Naive thymus-derived CD8-positive, alpha-beta T cell (primary cell): ENCODE results near the gene VEGFB. TPM values are rescaled to one million over a fixed set of nuclear protein-coding genes. Genes with fewer than 3 reads are reported as not detected.

ENCODE experiments used
- ATAC-seq, 2 donors: fragments of 150-1000 bp; cut with Tn5 transposase in 1 of 2; sonication (Bioruptor Pico), chemical (Tn5 transposase) in 1 of 2; 1 replicate in 1 of 2; 2 replicates in 1 of 2; pipeline ENCODE4 v1.10.0; 2021; ENCODE audit warnings: mild to moderate bottlenecking in 2 of 2, moderate library complexity in 2 of 2
- POLR2A ChIA-PET: fragments of 350-600 bp; sonication (Branson Sonifier 250); formaldehyde crosslinking; loops from one replicate; lab custom pipeline; 2021; ENCODE audit warnings: antibody characterized with exemption; lab: Charles Lee
- DNase-seq, 10 donors: peaks; one replicate each; pipeline versions ENCODE4 v3.0.0 to v3.0.0-alpha.2; 2020 to 2022
- H3K27ac Mint-ChIP-seq, 10 donors: one replicate each; pipeline ENCODE4 v1.8.0; 2020 to 2022; ENCODE audit warnings: mild to moderate bottlenecking in 10 of 10, mixed read lengths in 10 of 10, moderate library complexity in 4 of 10, inconsistent platforms in 1 of 10
- H3K27me3 Mint-ChIP-seq, 5 donors: one replicate each; pipeline ENCODE4 v1.8.0; 2021 to 2022; ENCODE audit warnings: mixed read lengths in 5 of 5
- H3K36me3 Mint-ChIP-seq, 3 donors: one replicate each; pipeline ENCODE4 v1.8.0; 2020 to 2022; ENCODE audit warnings: mixed read lengths in 3 of 3, mild to moderate bottlenecking in 2 of 3, inconsistent platforms in 1 of 3
- H3K4me1 Mint-ChIP-seq, 4 donors: one replicate each; pipeline ENCODE4 v1.8.0; 2021 to 2022; ENCODE audit warnings: mixed read lengths in 4 of 4
- H3K4me3 Mint-ChIP-seq, 10 donors: one replicate each; pipeline ENCODE4 v1.8.0; 2020 to 2022; ENCODE audit warnings: mild to moderate bottlenecking in 10 of 10, mixed read lengths in 10 of 10, moderate library complexity in 6 of 10, inconsistent platforms in 1 of 10
- H3K9me3 Mint-ChIP-seq, 9 donors: one replicate each; pipeline ENCODE4 v1.8.0; 2020 to 2022; ENCODE audit warnings: mixed read lengths in 9 of 9, mild to moderate bottlenecking in 3 of 9, inconsistent platforms in 1 of 9, moderate library complexity in 1 of 9
- polyA plus RNA-seq, 3 donors: library from polyadenylated mRNA; unstranded; fragments of 300-500 nt; fragmentation: Illumina TruSeq; gene quantifications; one replicate each; pipeline ENCODE4 v1.2.3, GENCODE V29; 2021
- total RNA-seq, 8 experiments: library from RNA in 2 of 8; stranded (reverse) in 2 of 8; gene quantifications; one replicate each; pipeline ENCODE4 v1.2.3 and lab custom pipeline; 2021 to 2026

VEGFB gene
- total and polyA plus RNA-seq, 5 experiments from 2014 or later: 11.2 to 62.1 (median 28.1) TPM

DNA sequence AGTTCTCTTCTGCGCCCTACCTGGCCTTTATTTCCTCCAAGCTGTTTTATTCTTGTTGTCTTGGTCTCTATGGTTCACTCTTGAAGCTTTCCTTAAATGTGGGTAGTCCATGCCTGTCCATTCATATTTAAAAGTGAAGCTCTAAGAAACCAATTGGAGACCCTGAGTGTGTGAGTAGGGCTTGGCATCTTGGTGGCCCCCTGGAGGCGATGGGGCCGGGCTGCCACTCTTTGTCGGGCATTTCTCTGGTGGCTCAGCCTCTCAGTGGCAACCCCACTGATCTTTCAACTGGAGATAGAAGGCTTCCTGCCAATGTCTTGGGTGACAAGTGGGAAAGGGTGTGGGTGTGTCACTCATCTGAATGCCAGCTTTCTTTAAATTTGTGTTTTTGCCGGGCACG is 17.5 kb upstream of the VEGFB start:
- Mint-ChIP-seq H3K36me3 (peaks cover 0 to 68% (median 0%) of the 10 kb centered on the region in 3 donors), H3K27me3 (no peaks in the 10 kb centered on the region), H3K4me3 (no peak overlapping the region), H3K4me1 (peaks cover 7 to 29% (median 25%) of the 10 kb centered on the region in 4 donors), H3K9me3 (no peaks in the 10 kb centered on the region), H3K27ac (peak overlapping the region in 5 of 10 donors; percentile 40 to 86 (median 71))
- POLR2A ChIA-PET: interaction anchor here (0.7 to 7.2 kb wide), 11 partner anchors 8 to 1363 kb away, joined by 3 to 83 read pairs (median 4); partner anchors contain the start of genes DNAJC4, FERMT3, NUDT22 and TRPT1
- DNase-seq (peak in 1 of 10 donors; percentile 24), ATAC-seq (peak; percentile 63 to 75)

DNA sequence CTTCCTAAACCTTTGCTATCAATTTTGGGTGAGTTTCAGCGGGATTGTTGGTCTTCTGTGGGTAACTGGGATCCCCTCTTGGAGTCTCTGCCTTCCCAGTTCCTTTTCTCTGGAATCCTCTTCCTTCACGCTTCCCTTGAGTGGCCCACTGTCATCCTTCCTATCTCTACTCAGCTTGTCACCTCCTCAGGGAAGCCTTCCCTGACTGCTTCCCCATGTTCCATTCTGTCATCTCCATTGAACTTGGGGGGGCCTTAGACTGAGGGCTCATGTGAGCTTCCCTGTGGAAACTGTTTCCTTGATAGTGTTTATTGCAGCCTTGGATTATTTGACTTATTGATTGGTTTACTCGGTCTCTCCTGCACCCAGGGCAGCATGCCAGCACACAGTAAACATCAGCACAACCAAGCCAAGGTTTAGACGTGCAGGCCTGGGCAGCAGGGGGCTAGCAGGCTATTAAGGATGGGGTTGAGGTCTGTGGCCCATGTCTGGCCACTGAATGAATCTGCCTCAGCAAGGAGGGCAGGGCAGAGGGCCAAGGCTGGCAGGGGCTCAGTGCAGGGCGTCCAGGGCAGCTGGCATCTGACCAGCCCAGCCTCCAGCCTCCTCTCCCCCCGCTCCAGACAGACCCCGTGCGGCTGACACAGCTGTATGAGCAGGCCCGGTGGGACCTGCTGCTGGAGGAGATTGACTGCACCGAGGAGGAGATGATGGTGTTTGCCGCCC is 15.6 kb upstream of the VEGFB start:
- ATAC-seq (no peak), DNase-seq (no peak)
- H3K36me3 Mint-ChIP-seq: peaks cover 0 to 59% (median 0%) of the 10 kb centered on the region in 3 donors
- H3K4me1 Mint-ChIP-seq: peaks cover 7 to 21% (median 14%) of the 10 kb centered on the region in 4 donors
- POLR2A ChIA-PET: interaction anchor here (0.8 to 7.2 kb wide), 2 partner anchors 13 to 33 kb away, joined by 3 to 83 read pairs; partner anchors contain the start of genes FERMT3 and STIP1
- no peaks in the 10 kb centered on the region for H3K9me3 Mint-ChIP-seq
- no peaks in the 10 kb centered on the region for H3K27me3 Mint-ChIP-seq
- H3K27ac Mint-ChIP-seq: peak overlapping the region in 7 of 10 donors; percentile 19 to 76 (median 38)
- no peak overlapping the region for H3K4me3 Mint-ChIP-seq

DNA sequence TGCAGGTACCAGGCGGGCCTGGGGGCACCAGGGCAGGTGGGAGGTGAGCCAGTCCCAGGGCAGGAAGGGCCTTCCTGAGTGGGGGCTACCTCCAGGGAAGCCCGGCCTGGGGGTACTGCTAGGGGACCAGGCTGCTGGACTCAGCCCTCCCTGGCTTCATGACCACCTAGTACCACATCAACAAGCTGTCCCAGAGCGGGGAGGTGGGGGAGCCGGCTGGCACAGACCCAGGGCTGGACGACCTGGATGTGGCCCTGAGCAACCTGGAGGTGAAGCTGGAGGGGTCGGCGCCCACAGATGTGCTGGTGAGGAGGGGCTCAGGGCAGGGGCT is 15.1 kb upstream of the VEGFB start:
- H3K27me3 Mint-ChIP-seq: no peaks in the 10 kb centered on the region
- ATAC-seq (no peak), DNase-seq (no peak)
- POLR2A ChIA-PET: interaction anchor here (0.6 to 7.2 kb wide), 2 partner anchors 13 to 30 kb away, joined by 3 to 83 read pairs; partner anchors contain the start of gene FERMT3
- no peak overlapping the region for H3K27ac Mint-ChIP-seq
- H3K36me3 Mint-ChIP-seq: peaks cover 0 to 54% (median 0%) of the 10 kb centered on the region in 3 donors
- peaks cover 7 to 18% (median 14%) of the 10 kb centered on the region in 4 donors for H3K4me1 Mint-ChIP-seq
- H3K4me3 Mint-ChIP-seq: no peak overlapping the region
- H3K9me3 Mint-ChIP-seq: no peaks in the 10 kb centered on the region

DNA sequence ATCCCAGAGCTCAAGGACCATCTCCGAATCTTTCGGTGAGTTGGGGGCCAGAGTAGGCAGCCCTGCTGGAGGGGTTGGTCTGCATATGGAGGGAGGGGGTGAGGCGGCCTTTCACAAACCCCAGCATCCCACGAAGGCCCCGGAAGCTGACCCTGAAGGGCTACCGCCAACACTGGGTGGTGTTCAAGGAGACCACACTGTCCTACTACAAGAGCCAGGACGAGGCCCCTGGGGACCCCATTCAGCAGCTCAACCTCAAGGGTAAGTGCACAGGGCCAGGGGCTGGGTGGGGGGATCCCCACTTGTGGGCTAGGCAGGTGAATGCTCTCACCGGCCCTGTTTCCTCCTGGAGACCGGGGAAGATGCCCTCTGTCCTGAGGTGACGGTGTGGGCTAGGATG is 14.6 kb upstream of the VEGFB start:
- no peaks in the 10 kb centered on the region for H3K9me3 Mint-ChIP-seq
- H3K27me3 Mint-ChIP-seq: no peaks in the 10 kb centered on the region
- H3K4me1 Mint-ChIP-seq: peaks cover 7 to 18% (median 15%) of the 10 kb centered on the region in 4 donors
- H3K27ac Mint-ChIP-seq: peak overlapping the region in 1 of 10 donors; percentile 7
- H3K36me3 Mint-ChIP-seq: peaks cover 0 to 50% (median 0%) of the 10 kb centered on the region in 3 donors
- POLR2A ChIA-PET: interaction anchor here (0.6 to 7.2 kb wide), 3 partner anchors 8 to 31 kb away, joined by 3 to 83 read pairs (median 3); partner anchors contain the start of gene FERMT3
- ATAC-seq (no peak), DNase-seq (no peak)
- H3K4me3 Mint-ChIP-seq: no peak overlapping the region

DNA sequence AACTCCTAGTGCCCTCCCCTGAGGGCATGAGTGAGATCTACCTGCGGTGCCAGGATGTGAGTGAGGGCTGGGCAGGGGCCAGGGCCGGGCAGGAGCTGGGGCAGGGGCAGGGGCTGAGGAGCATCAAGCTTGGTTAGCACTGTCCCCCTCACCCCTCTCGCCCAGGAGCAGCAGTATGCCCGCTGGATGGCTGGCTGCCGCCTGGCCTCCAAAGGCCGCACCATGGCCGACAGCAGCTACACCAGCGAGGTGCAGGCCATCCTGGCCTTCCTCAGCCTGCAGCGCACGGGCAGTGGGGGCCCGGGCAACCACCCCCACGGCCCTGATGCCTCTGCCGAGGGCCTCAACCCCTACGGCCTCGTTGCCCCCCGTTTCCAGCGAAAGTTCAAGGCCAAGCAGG is 14.1 kb upstream of the VEGFB start:
- Mint-ChIP-seq H3K4me1 (peaks cover 9 to 20% (median 14%) of the 10 kb centered on the region in 4 donors), H3K9me3 (no peaks in the 10 kb centered on the region), H3K27ac (peak overlapping the region in 2 of 10 donors; percentile 7 to 53), H3K36me3 (peaks cover 0 to 44% (median 0%) of the 10 kb centered on the region in 3 donors), H3K4me3 (no peak overlapping the region), H3K27me3 (no peaks in the 10 kb centered on the region)
- no peak for DNase-seq
- ATAC-seq: no peak
- POLR2A ChIA-PET: interaction anchor here (1.1 to 7.2 kb wide), 2 partner anchors 8 to 14 kb away, joined by 3 to 83 read pairs; partner anchors contain the start of gene FERMT3

DNA sequence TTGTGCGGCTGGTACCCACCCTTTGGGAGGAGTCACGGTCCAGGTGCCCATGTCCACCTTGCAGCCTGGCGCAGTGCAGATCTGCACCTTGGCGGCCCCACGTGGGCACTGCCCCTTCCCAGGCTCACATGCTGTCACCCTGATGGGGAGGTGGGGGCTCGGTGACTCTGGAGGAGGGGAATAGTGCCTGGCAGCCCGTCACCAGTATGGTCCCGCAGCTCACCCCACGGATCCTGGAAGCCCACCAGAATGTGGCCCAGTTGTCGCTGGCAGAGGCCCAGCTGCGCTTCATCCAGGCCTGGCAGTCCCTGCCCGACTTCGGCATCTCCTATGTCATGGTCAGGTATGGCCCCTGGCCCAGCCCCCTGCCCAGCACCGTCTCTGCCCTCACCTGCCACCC is 13.6 kb upstream of the VEGFB start:
- Mint-ChIP-seq H3K9me3 (no peaks in the 10 kb centered on the region), H3K27ac (peak overlapping the region in 1 of 10 donors; percentile 27), H3K27me3 (no peaks in the 10 kb centered on the region), H3K4me3 (no peak overlapping the region), H3K36me3 (peaks cover 0 to 40% (median 0%) of the 10 kb centered on the region in 3 donors), H3K4me1 (peaks cover 12 to 22% (median 15%) of the 10 kb centered on the region in 4 donors)
- ATAC-seq: no peak
- POLR2A ChIA-PET: interaction anchor here (1.1 to 7.2 kb wide), 2 partner anchors 9 to 15 kb away, joined by 3 to 83 read pairs; partner anchors contain the start of gene FERMT3
- no peak for DNase-seq

DNA sequence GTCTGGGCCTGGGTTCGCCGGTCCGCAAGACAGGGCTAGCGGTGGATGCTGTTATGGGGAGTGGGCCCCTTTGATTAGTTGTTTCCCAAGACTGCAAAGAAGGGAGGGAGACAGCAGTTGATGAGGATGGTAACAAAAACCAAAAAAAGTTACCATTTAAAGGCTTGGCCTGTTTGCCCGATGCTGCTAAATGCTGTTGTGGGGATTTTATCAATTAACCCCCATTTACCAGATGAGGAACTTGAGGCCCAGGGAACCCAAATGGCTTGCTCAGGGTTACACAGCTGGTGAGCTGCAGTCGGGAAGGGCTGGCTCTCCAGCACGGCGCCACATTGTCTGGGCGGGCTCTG is 11.8 kb upstream of the VEGFB start:
- POLR2A ChIA-PET: interaction anchor here (1.3 to 16.0 kb wide), 4 partner anchors 8 to 22 kb away, joined by 5 to 290 read pairs (median 54); partner anchors contain the start of genes FERMT3, FKBP2 and PPP1R14B
- Mint-ChIP-seq H3K4me1 (peaks cover 13 to 26% (median 19%) of the 10 kb centered on the region in 4 donors), H3K27me3 (no peaks in the 10 kb centered on the region), H3K27ac (no peak overlapping the region), H3K9me3 (no peaks in the 10 kb centered on the region), H3K36me3 (peaks cover 0 to 28% (median 0%) of the 10 kb centered on the region in 3 donors), H3K4me3 (no peak overlapping the region)
- no peak for ATAC-seq
- no peak for DNase-seq

DNA sequence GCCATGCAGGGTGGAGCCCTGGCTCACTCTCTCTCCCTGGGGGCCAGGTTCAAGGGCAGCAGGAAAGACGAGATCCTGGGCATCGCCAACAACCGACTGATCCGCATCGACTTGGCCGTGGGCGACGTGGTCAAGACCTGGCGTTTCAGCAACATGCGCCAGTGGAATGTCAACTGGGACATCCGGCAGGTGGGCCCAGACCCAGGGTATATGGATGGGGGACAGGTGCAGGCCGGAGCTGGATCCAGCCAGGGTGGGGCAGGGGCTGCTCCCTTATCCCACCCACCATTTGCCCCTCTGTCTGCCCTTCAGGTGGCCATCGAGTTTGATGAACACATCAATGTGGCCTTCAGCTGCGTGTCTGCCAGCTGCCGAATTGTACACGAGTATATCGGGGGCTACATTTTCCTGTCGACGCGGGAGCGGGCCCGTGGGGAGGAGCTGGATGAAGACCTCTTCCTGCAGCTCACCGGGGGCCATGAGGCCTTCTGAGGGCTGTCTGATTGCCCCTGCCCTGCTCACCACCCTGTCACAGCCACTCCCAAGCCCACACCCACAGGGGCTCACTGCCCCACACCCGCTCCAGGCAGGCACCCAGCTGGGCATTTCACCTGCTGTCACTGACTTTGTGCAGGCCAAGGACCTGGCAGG is 11.3 kb upstream of the VEGFB start:
- no peak for DNase-seq
- Mint-ChIP-seq H3K4me3 (no peak overlapping the region), H3K9me3 (no peaks in the 10 kb centered on the region), H3K36me3 (peaks cover 0 to 27% (median 0%) of the 10 kb centered on the region in 3 donors), H3K4me1 (peaks cover 13 to 29% (median 23%) of the 10 kb centered on the region in 4 donors), H3K27ac (peak overlapping the region in 2 of 10 donors; percentile 24 to 52), H3K27me3 (no peaks in the 10 kb centered on the region)
- POLR2A ChIA-PET: interaction anchor here (1.3 to 16.0 kb wide), 6 partner anchors 9 to 28 kb away, joined by 4 to 290 read pairs (median 23); partner anchors contain the start of genes FERMT3, FKBP2, PLCB3 and PPP1R14B
- ATAC-seq: no peak

- Mint-ChIP-seq H3K9me3 (no peaks in the 10 kb centered on the region), H3K27ac (peak overlapping the region in 6 of 10 donors; percentile 17 to 89 (median 50)), H3K36me3 (peaks cover 0 to 15% (median 0%) of the 10 kb centered on the region in 3 donors), H3K4me1 (peaks cover 11 to 35% (median 22%) of the 10 kb centered on the region in 4 donors), H3K4me3 (peak overlapping the region; percentile 22 to 95 (median 90)), H3K27me3 (no peaks in the 10 kb centered on the region)
- ATAC-seq: no peak
- no peak for DNase-seq
- POLR2A ChIA-PET: interaction anchor here (0.5 to 16.0 kb wide), 9 partner anchors 8 to 93 kb away, joined by 3 to 290 read pairs (median 23); partner anchors contain the start of genes FERMT3, FKBP2, PLCB3 and PPP1R14B
These were observed 10.1 kb upstream of the VEGFB start for GRCh38 chr11:64224151-64224890.

- no peak for ATAC-seq
- Mint-ChIP-seq H3K27me3 (no peaks in the 10 kb centered on the region), H3K27ac (peak overlapping the region in 9 of 10 donors; percentile 69 to 96 (median 89)), H3K4me3 (peak overlapping the region; percentile 87 to 95 (median 90)), H3K9me3 (no peaks in the 10 kb centered on the region), H3K4me1 (peaks cover 16 to 39% (median 30%) of the 10 kb centered on the region in 4 donors), H3K36me3 (peaks cover 0 to 15% (median 0%) of the 10 kb centered on the region in 3 donors)
- POLR2A ChIA-PET: interaction anchor here (1.1 to 16.0 kb wide), 8 partner anchors 9 to 92 kb away, joined by 3 to 290 read pairs (median 25); partner anchors contain the start of genes FERMT3, FKBP2, PLCB3 and PPP1R14B
- DNase-seq: no peak
These were observed 9.3 kb upstream of the VEGFB start for GRCh38 chr11:64224891-64225607.
